Keratinocyte (primary cell): Measurements from ENCODE around the gene CALHM1.

ENCODE experiments used
- CTCF ChIP-seq, 3 experiments: IDR thresholded peaks in 1 of 3; conservative IDR thresholded peaks in 1 of 3; optimal IDR thresholded peaks in 1 of 3; 2 replicates in 2 of 3; 3 replicates in 1 of 3; pipeline versions ENCODE3 to v1.5.1; 2011; ENCODE audit warnings: low read length in 3 of 3, mild to moderate bottlenecking in 3 of 3, moderate library complexity in 2 of 3, control low read depth in 1 of 3, inconsistent platforms in 1 of 3; ENCODE audit not compliant: insufficient read depth in 2 of 3; ENCODE audit errors: extremely low read depth in 1 of 3
- EZH2 ChIP-seq: IDR thresholded peaks from one replicate; pipeline ENCODE4 v1.6.1; 2012; ENCODE audit warnings: inconsistent platforms, mild to moderate bottlenecking, low read length, moderate library complexity

GRCh38 chr10:103502849-103503660, 44.4 kb upstream of the CALHM1 start:
- TF ChIP-seq CTCF (optimal IDR thresholded peaks at IDR 0.05 in 1 of 3, IDR thresholded peaks at IDR 0.05 in 1 of 3, conservative IDR thresholded peaks at IDR 0.05 in 1 of 3; ENCODE audit: extremely low read depth in 1 of 3, insufficient read depth in 2 of 3, low read length in 3 of 3) (no peak), EZH2 (no peak)
